ENCODE data around the gene OR52B6.

Gene OR52B6, protein sequence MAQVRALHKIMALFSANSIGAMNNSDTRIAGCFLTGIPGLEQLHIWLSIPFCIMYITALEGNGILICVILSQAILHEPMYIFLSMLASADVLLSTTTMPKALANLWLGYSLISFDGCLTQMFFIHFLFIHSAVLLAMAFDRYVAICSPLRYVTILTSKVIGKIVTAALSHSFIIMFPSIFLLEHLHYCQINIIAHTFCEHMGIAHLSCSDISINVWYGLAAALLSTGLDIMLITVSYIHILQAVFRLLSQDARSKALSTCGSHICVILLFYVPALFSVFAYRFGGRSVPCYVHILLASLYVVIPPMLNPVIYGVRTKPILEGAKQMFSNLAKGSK

DNA sequence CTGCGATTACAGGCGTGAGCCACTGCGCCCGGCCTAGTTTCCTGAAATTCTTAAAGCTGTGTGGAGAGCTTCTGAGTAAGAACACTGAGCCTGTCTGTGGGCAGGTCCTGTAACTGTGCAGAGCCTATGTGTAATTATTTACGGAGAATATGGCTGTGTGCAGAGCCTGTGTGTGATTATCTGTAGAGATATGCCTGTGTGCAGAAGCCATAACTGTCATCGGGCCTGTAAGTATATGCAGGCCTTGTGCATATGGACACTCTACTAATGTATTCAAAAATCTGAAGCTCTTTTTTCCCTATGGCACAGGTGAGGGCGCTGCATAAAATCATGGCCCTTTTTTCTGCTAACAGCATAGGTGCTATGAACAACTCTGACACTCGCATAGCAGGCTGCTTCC is at the start of gene OR52B6:
TSS of gene OR52B6 (plus strand) at position 301 of the 400 bp plus-strand sequence. CDS start at position 301, 0 bp downstream.
- H3K4me3 ChIP-seq (replicated peaks; ENCODE audit: low read depth, low read length): no peak within 1 kb of the TSS
- DNase-seq (ENCODE audit: low read depth): no peak
- no peak for TF ChIP-seq CTCF (IDR thresholded peaks at IDR 0.05; ENCODE audit: low read length, missing control alignments)

DNA sequence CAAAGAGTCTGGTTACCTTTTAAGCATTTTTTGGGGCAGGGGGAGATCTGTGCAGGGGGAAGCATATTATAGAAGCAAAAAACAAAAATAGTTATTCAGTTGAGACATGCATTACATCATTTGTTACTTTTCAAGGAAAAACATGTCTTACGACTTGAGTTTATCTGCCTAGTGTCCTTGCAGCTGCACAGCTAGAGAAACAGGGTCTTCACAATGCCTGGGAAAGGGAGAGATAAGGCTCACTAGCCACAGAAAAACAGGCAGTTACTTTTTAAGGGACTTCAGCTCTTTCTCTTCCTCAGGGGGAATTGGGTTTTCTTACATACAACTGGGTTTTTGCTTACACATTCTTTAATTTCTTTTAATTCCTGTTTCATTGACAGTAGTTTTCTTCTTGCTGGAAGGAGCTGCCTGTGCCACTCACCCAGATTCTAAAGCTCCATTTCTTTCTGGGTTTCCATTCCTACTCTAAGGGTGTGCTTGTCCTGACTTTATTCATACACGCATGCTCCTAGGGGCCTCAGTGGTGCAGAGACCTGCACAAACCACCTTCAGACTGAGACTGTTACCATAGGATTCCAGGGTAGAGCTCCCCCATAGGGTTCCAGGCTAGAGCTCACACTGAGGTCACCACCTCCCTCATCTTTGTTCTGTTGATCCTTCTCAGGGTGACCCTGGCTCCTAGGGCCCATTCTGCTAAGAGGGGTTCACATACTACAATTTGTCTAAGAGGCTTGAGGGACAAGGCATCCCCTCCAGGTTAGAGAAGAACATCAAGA is 49.4 kb upstream of the OR52B6 start:
- no peak overlapping the region for H3K4me3 ChIP-seq (replicated peaks; ENCODE audit: low read depth, low read length)
- no peak for DNase-seq (ENCODE audit: low read depth)
- no peak for TF ChIP-seq CTCF (IDR thresholded peaks at IDR 0.05; ENCODE audit: low read length, missing control alignments)

GRCh38 chr11:5534046-5534445 is 46.6 kb upstream of the OR52B6 start:
- no peak for DNase-seq (ENCODE audit: low read depth)
- no peak for TF ChIP-seq CTCF (IDR thresholded peaks at IDR 0.05; ENCODE audit: low read length, missing control alignments)
- H3K4me3 ChIP-seq (replicated peaks; ENCODE audit: low read depth, low read length): no peak overlapping the region

GRCh38 chr11:5536482-5536881 is 44.2 kb upstream of the OR52B6 start:
- no peak for TF ChIP-seq CTCF (IDR thresholded peaks at IDR 0.05; ENCODE audit: low read length, missing control alignments)
- no peak for DNase-seq (ENCODE audit: low read depth)
- no peak overlapping the region for H3K4me3 ChIP-seq (replicated peaks; ENCODE audit: low read depth, low read length)

- TF ChIP-seq CTCF (IDR thresholded peaks at IDR 0.05; ENCODE audit: low read length, missing control alignments): no peak
- no peak for DNase-seq (ENCODE audit: low read depth)
- H3K4me3 ChIP-seq (replicated peaks; ENCODE audit: low read depth, low read length): no peak overlapping the region
Measured at GRCh38 chr11:5541427-5541826, 39.2 kb upstream of the OR52B6 start.

- DNase-seq (ENCODE audit: low read depth): no peak
- TF ChIP-seq CTCF (IDR thresholded peaks at IDR 0.05; ENCODE audit: low read length, missing control alignments): no peak
- H3K4me3 ChIP-seq (replicated peaks; ENCODE audit: low read depth, low read length): no peak overlapping the region
Measured at GRCh38 chr11:5546457-5546856, 34.2 kb upstream of the OR52B6 start.
